ENCODE results near the gene MAT2A.

MAT2A gene

DNA sequence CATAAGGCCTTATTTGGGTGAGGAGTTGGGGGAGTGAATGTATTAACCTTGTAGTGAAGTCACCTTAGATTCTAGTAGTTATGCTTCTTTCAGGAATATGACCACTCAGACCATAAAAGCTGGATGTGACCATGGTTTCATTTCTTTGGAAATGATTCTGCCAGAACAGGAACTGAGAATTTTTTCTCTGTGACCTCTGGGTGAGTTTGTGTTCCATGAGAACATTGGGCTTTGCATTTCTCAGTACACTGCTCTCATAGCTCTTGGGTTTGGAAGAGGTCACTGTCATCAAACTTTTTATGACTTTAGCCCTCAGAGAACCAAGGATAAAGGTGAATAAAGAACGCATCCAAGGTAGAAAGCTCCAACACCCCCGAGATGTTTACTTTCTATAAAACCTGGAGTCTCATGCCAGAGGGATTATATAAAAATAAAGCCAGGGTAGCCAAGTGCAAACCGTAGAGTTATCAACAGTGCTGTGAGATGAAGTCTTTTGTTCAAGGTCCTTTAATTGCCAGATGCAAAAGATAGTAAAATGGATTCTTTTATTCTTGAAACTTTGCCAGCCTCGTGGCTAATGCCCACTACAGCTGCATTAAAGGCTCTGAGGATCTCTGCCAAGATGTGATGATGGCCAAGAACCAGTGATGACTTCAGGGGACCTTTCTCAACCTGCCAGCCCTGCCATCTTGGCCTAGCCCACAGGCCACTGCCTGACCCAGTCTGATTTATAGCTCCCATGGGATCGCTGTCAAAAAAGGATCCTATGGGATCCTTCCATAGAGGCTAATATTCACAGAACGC is 27.8 kb upstream of the MAT2A start:
- H2BK120ac ChIP-seq (ENCODE audit: low read depth, low read length): no peak overlapping the region

DNA sequence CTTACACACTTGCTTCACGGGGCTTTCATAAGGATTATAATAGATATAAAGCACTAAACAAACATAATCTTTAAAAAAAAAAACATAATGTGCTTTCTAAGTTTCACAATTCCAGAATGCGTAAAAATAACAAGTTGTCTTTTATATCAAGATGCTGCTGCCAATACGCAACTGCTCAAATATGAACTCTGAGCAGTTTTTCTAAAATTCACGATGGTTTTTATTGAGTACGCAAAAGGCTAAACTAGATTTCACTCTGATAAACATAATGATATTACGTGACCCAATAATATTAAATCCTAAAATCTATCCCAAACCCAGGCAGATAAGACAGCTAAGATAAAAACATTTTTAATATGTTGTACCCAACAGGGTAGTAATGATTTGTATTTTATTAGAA is 24.6 kb upstream of the MAT2A start:
- H3K27me3 ChIP-seq (ENCODE audit: control insufficient read depth in 3 of 3, insufficient read depth in 3 of 3, low read depth in 1 of 3, low read length in 3 of 3): peaks cover 0 to 11% (median 0%) of the 10 kb centered on the region in 3 experiments
- no peak overlapping the region for H4K91ac ChIP-seq (ENCODE audit: low read depth, low read length, poor library complexity)
- H2AK5ac ChIP-seq (ENCODE audit: low read depth, low read length): no peak overlapping the region
- H3K27ac ChIP-seq (replicated peaks; ENCODE audit: low read length): no peak overlapping the region
- no peak overlapping the region for H3K14ac ChIP-seq (ENCODE audit: low read length)
- no peak overlapping the region for H3K18ac ChIP-seq (ENCODE audit: low read length)
- H4K8ac ChIP-seq (ENCODE audit: low read depth, low read length): no peak overlapping the region
- no peak overlapping the region for H3K4me3 ChIP-seq (ENCODE audit: low read length in 2 of 2)
- no peak overlapping the region for H2BK5ac ChIP-seq (ENCODE audit: low read length)
- H3K9ac ChIP-seq (ENCODE audit: low read depth, low read length, poor library complexity): no peak overlapping the region
- no peak overlapping the region for H2AFZ ChIP-seq (ENCODE audit: low read length)
- no peak overlapping the region for H3K4me2 ChIP-seq (ENCODE audit: insufficient read depth, low read length, poor library complexity, severe bottlenecking)
- no peak for DNase-seq (ENCODE audit: low spot score)
- WGBS, 2 donors (ENCODE audit: extremely low coverage in 2 of 2, insufficient read length in 2 of 2, insufficient replicate concordance in 1 of 2): no CpG with 5 or more reads among the region's 6 CpGs
- H2BK15ac ChIP-seq (ENCODE audit: low read length): no peak overlapping the region
- H3K79me1 ChIP-seq (ENCODE audit: low read depth, low read length): no peaks in the 10 kb centered on the region
- H3K9me3 ChIP-seq (replicated peaks in 1 of 2; ENCODE audit: control insufficient read depth in 2 of 2, insufficient read depth in 1 of 2, low read depth in 1 of 2, low read length in 2 of 2): peaks cover 0 to 3% of the 10 kb centered on the region in 2 donors
- H2BK12ac ChIP-seq (ENCODE audit: low read length): no peak overlapping the region
- H2BK120ac ChIP-seq (ENCODE audit: low read depth, low read length): no peak overlapping the region
- no peak overlapping the region for H3K4ac ChIP-seq (ENCODE audit: low read length)
- H3K23ac ChIP-seq (ENCODE audit: low read depth, low read length, poor library complexity): no peak overlapping the region
- no peaks in the 10 kb centered on the region for H3K36me3 ChIP-seq (replicated peaks in 1 of 2; ENCODE audit: control insufficient read depth in 2 of 2, insufficient read depth in 2 of 2, low read length in 2 of 2)
- H3K4me1 ChIP-seq (ENCODE audit: control insufficient read depth in 2 of 2, insufficient read depth in 1 of 2, low read depth in 1 of 2, low read length in 2 of 2): no peaks in the 10 kb centered on the region

More for the DNA sequence above, 27.8 kb upstream of the MAT2A start:
- no peak overlapping the region for H3K14ac ChIP-seq (ENCODE audit: low read length)
- no CpG with 5 or more reads among the region's 6 CpGs for WGBS, 2 donors (ENCODE audit: extremely low coverage in 2 of 2, insufficient read length in 2 of 2, insufficient replicate concordance in 1 of 2)
- no peak overlapping the region for H3K4me2 ChIP-seq (ENCODE audit: insufficient read depth, low read length, poor library complexity, severe bottlenecking)
- H3K23ac ChIP-seq (ENCODE audit: low read depth, low read length, poor library complexity): no peak overlapping the region
- H3K4ac ChIP-seq (ENCODE audit: low read length): no peak overlapping the region
- no peaks in the 10 kb centered on the region for H3K79me1 ChIP-seq (ENCODE audit: low read depth, low read length)
- peaks cover 0 to 7% (median 0%) of the 10 kb centered on the region in 3 experiments for H3K27me3 ChIP-seq (ENCODE audit: control insufficient read depth in 3 of 3, insufficient read depth in 3 of 3, low read depth in 1 of 3, low read length in 3 of 3)
- H2BK15ac ChIP-seq (ENCODE audit: low read length): no peak overlapping the region
- no peak overlapping the region for H3K4me3 ChIP-seq (ENCODE audit: low read length in 2 of 2)
- no peak overlapping the region for H2BK12ac ChIP-seq (ENCODE audit: low read length)
- H4K91ac ChIP-seq (ENCODE audit: low read depth, low read length, poor library complexity): no peak overlapping the region
- no peaks in the 10 kb centered on the region for H3K9me3 ChIP-seq (replicated peaks in 1 of 2; ENCODE audit: control insufficient read depth in 2 of 2, insufficient read depth in 1 of 2, low read depth in 1 of 2, low read length in 2 of 2)
- no peak overlapping the region for H3K27ac ChIP-seq (replicated peaks; ENCODE audit: low read length)
- H3K9ac ChIP-seq (ENCODE audit: low read depth, low read length, poor library complexity): no peak overlapping the region
- H2AK5ac ChIP-seq (ENCODE audit: low read depth, low read length): no peak overlapping the region
- DNase-seq (ENCODE audit: low spot score): no peak
- H3K4me1 ChIP-seq (ENCODE audit: control insufficient read depth in 2 of 2, insufficient read depth in 1 of 2, low read depth in 1 of 2, low read length in 2 of 2): no peaks in the 10 kb centered on the region
- no peak overlapping the region for H2BK5ac ChIP-seq (ENCODE audit: low read length)
- H3K36me3 ChIP-seq (replicated peaks in 1 of 2; ENCODE audit: control insufficient read depth in 2 of 2, insufficient read depth in 2 of 2, low read length in 2 of 2): no peaks in the 10 kb centered on the region
- H3K18ac ChIP-seq (ENCODE audit: low read length): no peak overlapping the region
- no peak overlapping the region for H2AFZ ChIP-seq (ENCODE audit: low read length)
- no peak overlapping the region for H4K8ac ChIP-seq (ENCODE audit: low read depth, low read length)

DNA sequence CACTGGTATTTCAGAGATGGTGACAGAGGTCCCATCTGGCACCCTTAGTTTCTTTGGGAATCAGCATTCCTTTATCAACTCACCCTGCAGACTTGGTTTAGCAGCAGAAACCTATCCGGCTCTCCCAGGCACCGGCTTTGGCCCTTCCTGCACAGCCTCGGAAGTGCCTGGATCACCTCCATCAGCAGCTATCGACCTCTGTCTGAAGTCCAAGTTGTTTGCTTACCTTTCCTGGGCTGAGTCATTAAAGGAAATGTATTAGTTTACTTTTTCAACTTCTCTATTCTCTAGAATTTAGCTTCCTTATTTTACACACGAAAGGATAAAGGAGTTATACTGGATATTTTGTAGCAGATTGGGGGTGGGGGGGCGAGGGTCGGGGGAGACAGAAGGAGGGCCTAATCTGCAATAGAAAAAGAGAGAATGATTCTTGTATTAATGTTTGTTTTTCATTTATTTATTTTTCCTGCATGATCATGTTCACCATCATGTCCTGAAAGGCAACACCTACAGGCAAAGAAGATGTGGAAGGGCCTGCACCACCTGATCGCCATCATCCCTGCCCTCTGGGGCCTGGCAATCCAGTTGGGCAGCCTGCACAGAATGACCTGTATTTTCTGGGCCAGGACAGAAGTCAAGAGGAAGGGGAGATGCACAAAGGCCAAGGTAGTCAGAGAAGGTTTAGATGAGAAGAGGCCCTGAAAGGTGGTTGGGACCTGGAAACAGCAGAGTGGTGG is 22.1 kb upstream of the MAT2A start:
- H3K23ac ChIP-seq (ENCODE audit: low read depth, low read length, poor library complexity): no peak overlapping the region
- no peak overlapping the region for H2AFZ ChIP-seq (ENCODE audit: low read length)
- H2AK5ac ChIP-seq (ENCODE audit: low read depth, low read length): no peak overlapping the region
- H3K4me2 ChIP-seq (ENCODE audit: insufficient read depth, low read length, poor library complexity, severe bottlenecking): no peak overlapping the region
- H3K4me3 ChIP-seq (ENCODE audit: low read length in 2 of 2): no peak overlapping the region
- H2BK12ac ChIP-seq (ENCODE audit: low read length): no peak overlapping the region
- H3K18ac ChIP-seq (ENCODE audit: low read length): no peak overlapping the region
- DNase-seq (ENCODE audit: low spot score): no peak
- no CpG with 5 or more reads among the region's 8 CpGs for WGBS, 2 donors (ENCODE audit: extremely low coverage in 2 of 2, insufficient read length in 2 of 2, insufficient replicate concordance in 1 of 2)
- peaks cover 0 to 11% (median 0%) of the 10 kb centered on the region in 3 experiments for H3K27me3 ChIP-seq (ENCODE audit: control insufficient read depth in 3 of 3, insufficient read depth in 3 of 3, low read depth in 1 of 3, low read length in 3 of 3)
- H3K9me3 ChIP-seq (replicated peaks in 1 of 2; ENCODE audit: control insufficient read depth in 2 of 2, insufficient read depth in 1 of 2, low read depth in 1 of 2, low read length in 2 of 2): peaks cover 0 to 3% of the 10 kb centered on the region in 2 donors
- no peak overlapping the region for H3K9ac ChIP-seq (ENCODE audit: low read depth, low read length, poor library complexity)
- no peak overlapping the region for H2BK5ac ChIP-seq (ENCODE audit: low read length)
- H3K27ac ChIP-seq (replicated peaks; ENCODE audit: low read length): no peak overlapping the region
- no peaks in the 10 kb centered on the region for H3K36me3 ChIP-seq (replicated peaks in 1 of 2; ENCODE audit: control insufficient read depth in 2 of 2, insufficient read depth in 2 of 2, low read length in 2 of 2)
- no peak overlapping the region for H3K14ac ChIP-seq (ENCODE audit: low read length)
- no peak overlapping the region for H3K4ac ChIP-seq (ENCODE audit: low read length)
- H4K8ac ChIP-seq (ENCODE audit: low read depth, low read length): no peak overlapping the region
- no peaks in the 10 kb centered on the region for H3K4me1 ChIP-seq (ENCODE audit: control insufficient read depth in 2 of 2, insufficient read depth in 1 of 2, low read depth in 1 of 2, low read length in 2 of 2)
- no peak overlapping the region for H4K91ac ChIP-seq (ENCODE audit: low read depth, low read length, poor library complexity)
- H2BK120ac ChIP-seq (ENCODE audit: low read depth, low read length): no peak overlapping the region
- no peaks in the 10 kb centered on the region for H3K79me1 ChIP-seq (ENCODE audit: low read depth, low read length)
- H2BK15ac ChIP-seq (ENCODE audit: low read length): no peak overlapping the region

DNA sequence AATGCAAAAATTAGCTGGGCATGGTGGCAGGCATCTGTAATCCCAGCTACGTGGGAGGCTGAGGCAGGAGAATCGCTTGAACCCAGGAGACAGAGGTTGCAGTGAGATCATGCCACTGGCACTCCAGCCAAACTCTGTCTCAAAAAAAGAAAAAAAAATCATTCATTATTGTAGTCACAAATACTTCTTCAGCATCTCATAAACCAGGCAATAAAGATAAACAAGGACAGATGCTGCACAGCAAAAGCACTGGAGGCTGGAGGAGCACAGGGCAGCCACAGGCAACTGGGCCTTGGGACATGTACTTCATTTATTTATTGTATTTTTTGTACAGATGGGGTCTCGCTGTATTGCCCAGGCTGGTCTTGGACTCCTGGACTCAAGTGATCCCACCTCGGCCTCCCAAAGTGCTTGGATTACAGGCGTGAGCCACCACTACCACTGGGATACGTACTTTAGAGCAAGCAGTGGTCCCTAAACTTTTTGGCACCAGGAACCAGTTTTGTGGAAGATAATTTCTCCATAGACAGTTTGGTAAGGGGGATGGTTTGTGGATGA is 16.8 kb upstream of the MAT2A start:
- Histone ChIP-seq H3K79me1 (ENCODE audit: low read depth, low read length) (no peaks in the 10 kb centered on the region), H3K4ac (ENCODE audit: low read length) (no peak overlapping the region), H2AK5ac (ENCODE audit: low read depth, low read length) (no peak overlapping the region), H3K4me2 (ENCODE audit: insufficient read depth, low read length, poor library complexity, severe bottlenecking) (no peak overlapping the region), H4K91ac (ENCODE audit: low read depth, low read length, poor library complexity) (no peak overlapping the region), H3K9me3 (replicated peaks in 1 of 2; ENCODE audit: control insufficient read depth in 2 of 2, insufficient read depth in 1 of 2, low read depth in 1 of 2, low read length in 2 of 2) (peaks cover 0 to 3% of the 10 kb centered on the region in 2 donors), H3K9ac (ENCODE audit: low read depth, low read length, poor library complexity) (no peak overlapping the region), H3K27ac (replicated peaks; ENCODE audit: low read length) (no peak overlapping the region), H3K4me1 (ENCODE audit: control insufficient read depth in 2 of 2, insufficient read depth in 1 of 2, low read depth in 1 of 2, low read length in 2 of 2) (peaks cover 7 to 13% of the 10 kb centered on the region in 2 donors), H3K36me3 (replicated peaks in 1 of 2; ENCODE audit: control insufficient read depth in 2 of 2, insufficient read depth in 2 of 2, low read length in 2 of 2) (no peaks in the 10 kb centered on the region), H4K8ac (ENCODE audit: low read depth, low read length) (no peak overlapping the region), H2BK15ac (ENCODE audit: low read length) (no peak overlapping the region), H2AFZ (ENCODE audit: low read length) (no peak overlapping the region), H2BK120ac (ENCODE audit: low read depth, low read length) (no peak overlapping the region), H3K18ac (ENCODE audit: low read length) (no peak overlapping the region), H2BK5ac (ENCODE audit: low read length) (no peak overlapping the region), H3K4me3 (ENCODE audit: low read length in 2 of 2) (no peak overlapping the region), H3K23ac (ENCODE audit: low read depth, low read length, poor library complexity) (no peak overlapping the region), H3K14ac (ENCODE audit: low read length) (no peak overlapping the region), H2BK12ac (ENCODE audit: low read length) (no peak overlapping the region), H3K27me3 (ENCODE audit: control insufficient read depth in 3 of 3, insufficient read depth in 3 of 3, low read depth in 1 of 3, low read length in 3 of 3) (peaks cover 0 to 5% (median 0%) of the 10 kb centered on the region in 3 experiments)
- no CpG with 5 or more reads among the region's 6 CpGs for WGBS, 2 donors (ENCODE audit: extremely low coverage in 2 of 2, insufficient read length in 2 of 2, insufficient replicate concordance in 1 of 2)
- no peak for DNase-seq (ENCODE audit: low spot score)
